Progenitor cell of endocrine pancreas (in vitro differentiated cells): ENCODE results near the gene RNASE13. TPM values are rescaled to one million over a fixed set of nuclear protein-coding genes. Genes with fewer than 3 reads are reported as not detected.
"Not testable (repeated sequence)": the region's sequence is repeated elsewhere in the genome, so short reads cannot be mapped to it uniquely, and the experiment has no call there.

Experiments
- DNase-seq: peaks from one replicate; pipeline ENCODE4 v3.0.0; 2021; ENCODE audit warnings: low spot score; ENCODE audit not compliant: unreplicated experiment
- H3K27ac Mint-ChIP-seq: 2 replicates; pipeline ENCODE4 v1.8.0; 2021; ENCODE audit warnings: mild to moderate bottlenecking, moderate library complexity, mixed read lengths
- H3K27me3 Mint-ChIP-seq: 2 replicates; pipeline ENCODE4 v1.8.0; 2021; ENCODE audit warnings: mixed read lengths
- H3K36me3 Mint-ChIP-seq: 2 replicates; pipeline ENCODE4 v1.8.0; 2022; ENCODE audit warnings: mixed read lengths; ENCODE audit not compliant: insufficient read depth
- H3K4me1 Mint-ChIP-seq: 2 replicates; pipeline ENCODE4 v1.8.0; 2021; ENCODE audit warnings: low read depth, mixed read lengths
- H3K4me3 Mint-ChIP-seq: 2 replicates; pipeline ENCODE4 v1.8.0; 2021; ENCODE audit warnings: low read depth, mild to moderate bottlenecking, moderate library complexity, mixed read lengths
- H3K9me3 Mint-ChIP-seq: 2 replicates; pipeline ENCODE4 v1.8.0; 2021; ENCODE audit warnings: low read depth, mixed read lengths
- total RNA-seq: library from RNA; stranded (reverse); gene quantifications from 2 replicates; pipeline ENCODE4 v1.2.1, GENCODE V29; 2021
- TF ChIP-seq, protein P1 (sequence below): fragments of 200-600 bp; sonication (generic); IDR thresholded peaks from one replicate; pipeline ENCODE4 v1.5.0; 2021; ENCODE audit warnings: antibody characterized with exemption, mild to moderate bottlenecking; ENCODE audit not compliant: unreplicated experiment

Gene RNASE13
- total RNA-seq, 1 donor from 2014 or later = not detected

DNA sequence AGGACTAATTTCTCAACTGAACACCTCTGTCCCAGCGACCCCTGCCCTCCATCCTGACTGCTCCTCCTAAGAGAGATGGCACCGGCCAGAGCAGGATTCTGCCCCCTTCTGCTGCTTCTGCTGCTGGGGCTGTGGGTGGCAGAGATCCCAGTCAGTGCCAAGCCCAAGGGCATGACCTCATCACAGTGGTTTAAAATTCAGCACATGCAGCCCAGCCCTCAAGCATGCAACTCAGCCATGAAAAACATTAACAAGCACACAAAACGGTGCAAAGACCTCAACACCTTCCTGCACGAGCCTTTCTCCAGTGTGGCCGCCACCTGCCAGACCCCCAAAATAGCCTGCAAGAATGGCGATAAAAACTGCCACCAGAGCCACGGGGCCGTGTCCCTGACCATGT, 8.3 kb upstream of the RNASE13 start:
- no peaks in the 10 kb centered on the region for H3K36me3 Mint-ChIP-seq
- TF ChIP-seq, protein P1, sequence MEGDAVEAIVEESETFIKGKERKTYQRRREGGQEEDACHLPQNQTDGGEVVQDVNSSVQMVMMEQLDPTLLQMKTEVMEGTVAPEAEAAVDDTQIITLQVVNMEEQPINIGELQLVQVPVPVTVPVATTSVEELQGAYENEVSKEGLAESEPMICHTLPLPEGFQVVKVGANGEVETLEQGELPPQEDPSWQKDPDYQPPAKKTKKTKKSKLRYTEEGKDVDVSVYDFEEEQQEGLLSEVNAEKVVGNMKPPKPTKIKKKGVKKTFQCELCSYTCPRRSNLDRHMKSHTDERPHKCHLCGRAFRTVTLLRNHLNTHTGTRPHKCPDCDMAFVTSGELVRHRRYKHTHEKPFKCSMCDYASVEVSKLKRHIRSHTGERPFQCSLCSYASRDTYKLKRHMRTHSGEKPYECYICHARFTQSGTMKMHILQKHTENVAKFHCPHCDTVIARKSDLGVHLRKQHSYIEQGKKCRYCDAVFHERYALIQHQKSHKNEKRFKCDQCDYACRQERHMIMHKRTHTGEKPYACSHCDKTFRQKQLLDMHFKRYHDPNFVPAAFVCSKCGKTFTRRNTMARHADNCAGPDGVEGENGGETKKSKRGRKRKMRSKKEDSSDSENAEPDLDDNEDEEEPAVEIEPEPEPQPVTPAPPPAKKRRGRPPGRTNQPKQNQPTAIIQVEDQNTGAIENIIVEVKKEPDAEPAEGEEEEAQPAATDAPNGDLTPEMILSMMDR = no peak
- H3K27ac Mint-ChIP-seq = no peak overlapping the region
- DNase-seq = no peak
- no peaks in the 10 kb centered on the region for H3K9me3 Mint-ChIP-seq
- H3K4me3 Mint-ChIP-seq = no peak overlapping the region
- peaks cover 20% of the 10 kb centered on the region for H3K27me3 Mint-ChIP-seq
- peaks cover 20% of the 10 kb centered on the region for H3K4me1 Mint-ChIP-seq

DNA sequence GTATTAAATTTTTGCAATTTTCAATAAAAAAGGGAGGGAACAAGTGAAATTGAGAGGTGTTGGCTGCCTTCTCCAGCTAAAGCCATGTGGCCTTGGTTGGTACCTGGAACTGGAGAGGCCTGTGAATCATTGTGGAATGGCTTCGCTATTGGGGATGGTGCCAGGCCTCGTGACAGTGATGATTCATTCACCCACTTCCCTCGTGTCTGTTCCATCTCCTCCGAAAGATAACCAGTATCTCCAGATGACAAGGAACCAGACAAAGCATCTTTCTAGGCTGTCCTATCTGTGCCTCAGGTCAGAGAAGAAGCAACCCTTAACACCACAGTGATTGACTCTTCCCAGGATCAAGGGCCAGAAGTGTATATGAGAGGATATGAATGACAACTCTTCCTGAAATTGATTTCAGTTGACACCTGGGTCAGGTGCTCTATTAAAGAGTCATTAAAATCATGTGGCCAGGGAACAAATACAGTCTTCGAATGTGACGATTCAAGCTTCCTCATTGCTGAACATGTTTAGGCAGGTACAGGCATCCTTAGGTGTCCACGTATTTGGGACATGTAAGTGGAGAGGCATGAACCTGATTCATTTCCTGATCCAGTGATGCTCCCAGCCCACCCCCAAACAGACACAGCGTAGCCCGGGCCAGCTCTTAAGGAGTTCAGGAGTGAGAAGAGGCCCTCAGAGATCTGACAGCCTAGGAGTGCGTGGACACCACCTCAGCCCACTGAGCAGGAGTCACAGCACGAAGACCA, 7.2 kb upstream of the RNASE13 start, which contains the start of gene RNASE7:
Gene RNASE7, plus strand, starts transcription at position 687 of the 758 bp plus-strand sequence. CDS start 631 bp downstream, outside the sequence.
- H3K9me3 Mint-ChIP-seq = no peaks in the 10 kb centered on the region
- TF ChIP-seq, protein P1 = no peak
- DNase-seq = no peak
- peaks cover 20% of the 10 kb centered on the region for H3K27me3 Mint-ChIP-seq
- H3K27ac Mint-ChIP-seq = peak within 1 kb of the TSS; percentile 35
- H3K4me3 Mint-ChIP-seq = no peak within 1 kb of the TSS
- H3K4me1 Mint-ChIP-seq = peaks cover 20% of the 10 kb centered on the region
- no peaks in the 10 kb centered on the region for H3K36me3 Mint-ChIP-seq

DNA sequence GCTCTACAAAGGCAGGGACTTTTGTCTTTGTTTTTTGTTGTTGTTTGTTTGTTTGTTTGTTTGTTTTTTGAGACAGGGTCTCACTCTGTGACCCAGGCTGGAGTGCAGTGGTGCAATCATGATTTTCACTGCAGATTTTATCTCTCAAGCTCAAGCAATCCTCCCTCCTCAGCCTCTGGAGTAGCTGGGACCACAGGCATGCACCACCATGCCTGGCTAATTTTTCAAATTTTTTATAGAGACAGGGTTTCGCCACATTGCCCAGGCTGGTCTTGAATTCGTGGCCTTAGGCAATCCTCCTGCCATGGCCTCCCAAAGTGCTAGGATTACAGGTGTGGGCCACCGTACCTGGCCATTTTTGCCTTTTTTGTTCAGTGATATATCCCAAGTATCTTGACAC, 6.3 kb upstream of the RNASE13 start:
- H3K4me3 Mint-ChIP-seq, H3K27ac Mint-ChIP-seq, DNase-seq, H3K36me3 Mint-ChIP-seq, H3K9me3 Mint-ChIP-seq: not testable (repeated sequence)
- Mint-ChIP-seq H3K27me3 (peaks cover 20% of the 10 kb centered on the region), H3K4me1 (peaks cover 20% of the 10 kb centered on the region)

DNA sequence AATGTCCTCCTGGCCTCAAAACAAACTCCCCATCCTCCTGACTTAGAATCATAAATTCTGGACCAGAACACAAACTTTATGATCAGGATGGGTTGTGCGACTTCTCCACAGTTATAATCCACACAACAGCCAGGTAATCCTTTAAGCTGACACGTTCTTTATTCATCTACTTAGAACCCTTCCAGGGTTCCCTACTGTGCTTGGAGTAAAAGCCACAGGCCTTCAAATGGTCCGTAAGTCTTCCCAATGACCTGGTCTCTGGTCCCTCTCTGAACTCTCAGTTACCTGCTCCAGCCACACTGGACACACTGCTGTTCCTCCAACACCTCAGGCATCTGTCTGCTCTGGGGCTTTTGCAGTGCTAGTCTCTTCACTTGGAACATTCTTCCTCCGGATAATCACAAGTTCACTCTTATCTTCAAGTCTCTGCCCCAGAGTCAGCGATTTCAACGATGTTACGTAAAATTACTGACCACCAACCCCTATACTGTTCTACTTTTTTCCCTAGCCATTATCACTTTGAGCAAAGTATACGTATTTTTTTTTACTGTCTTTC, 5.8 kb upstream of the RNASE13 start:
- no peaks in the 10 kb centered on the region for H3K36me3 Mint-ChIP-seq
- no peak overlapping the region for H3K4me3 Mint-ChIP-seq
- peaks cover 20% of the 10 kb centered on the region for H3K27me3 Mint-ChIP-seq
- TF ChIP-seq, protein P1 = no peak
- DNase-seq = no peak
- H3K9me3 Mint-ChIP-seq = no peaks in the 10 kb centered on the region
- peaks cover 20% of the 10 kb centered on the region for H3K4me1 Mint-ChIP-seq
- no peak overlapping the region for H3K27ac Mint-ChIP-seq

DNA sequence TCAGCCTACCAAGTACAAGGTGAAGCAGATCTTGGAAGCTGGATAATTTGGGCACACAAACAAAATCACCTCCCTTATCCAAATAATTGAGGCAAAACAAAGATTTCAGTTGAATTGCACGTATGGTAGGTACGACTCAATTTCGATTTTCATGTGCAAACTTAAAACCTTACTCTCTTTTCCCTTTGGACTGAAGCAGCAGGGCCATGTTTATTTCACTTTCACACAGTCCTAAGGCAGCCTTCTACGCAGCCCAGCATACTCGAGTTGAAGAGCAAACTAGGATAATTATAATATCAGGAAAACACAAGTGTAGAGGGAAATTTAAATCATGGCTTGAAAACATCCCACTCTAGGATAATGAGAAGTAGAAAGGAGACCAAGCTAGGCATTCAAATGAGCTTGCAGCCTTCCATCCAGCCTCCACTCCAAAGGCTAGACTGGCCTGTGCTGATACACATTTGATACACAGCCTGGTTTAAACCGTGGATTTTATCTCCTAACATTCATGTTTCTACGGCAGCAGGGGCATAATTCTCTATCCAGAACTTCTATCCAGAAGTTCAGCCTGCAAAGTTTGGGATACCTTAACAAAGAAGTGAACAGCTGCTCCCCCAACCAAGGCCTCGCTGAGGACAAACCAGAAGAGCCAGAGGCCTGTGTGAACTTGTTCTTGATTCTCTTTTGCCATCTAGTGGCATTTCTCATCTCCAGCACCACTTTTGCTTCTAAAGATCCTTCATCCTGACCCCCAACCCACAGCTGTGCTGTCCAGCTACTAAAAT, 5.2 kb upstream of the RNASE13 start:
- H3K9me3 Mint-ChIP-seq = no peaks in the 10 kb centered on the region
- no peak overlapping the region for H3K4me3 Mint-ChIP-seq
- H3K27ac Mint-ChIP-seq = no peak overlapping the region

More for the DNA sequence above, 5.2 kb upstream of the RNASE13 start:
- peaks cover 20% of the 10 kb centered on the region for H3K4me1 Mint-ChIP-seq
- H3K27me3 Mint-ChIP-seq = peaks cover 19% of the 10 kb centered on the region
- TF ChIP-seq, protein P1 = peak; percentile 67
- DNase-seq = no peak
- H3K36me3 Mint-ChIP-seq = no peaks in the 10 kb centered on the region
